HepG2 (cell line): ENCODE results near the gene PCIF1. TPM values are rescaled to one million over a fixed set of nuclear protein-coding genes. Genes with fewer than 3 reads are reported as not detected.
A peak's percentile ranks its signal among the peaks of the same experiment; 100 is the strongest.

ENCODE experiments used
- ELF3 ChIP-seq: IDR thresholded peaks from 2 replicates; pipeline ENCODE4 v1.6.1; 2016; ENCODE audit warnings: missing genetic modification reagents, missing compliant biosample characterization
- JDP2 ChIP-seq: sonication (generic); formaldehyde crosslinking; IDR thresholded peaks from 2 replicates; pipeline ENCODE4 v1.8.1; 2022; ENCODE audit warnings: missing genetic modification reagents, borderline replicate concordance
- RNF2 ChIP-seq: fragments of 450-650 bp; conservative IDR thresholded peaks from 2 replicates; pipeline ENCODE4 v1.6.1; 2016; ENCODE audit warnings: low read depth
- TGIF2 ChIP-seq: IDR thresholded peaks from 2 replicates; pipeline ENCODE4 v1.6.1; 2016; ENCODE audit warnings: control low read depth, missing compliant biosample characterization
- TRIM24 ChIP-seq: sonication (generic); formaldehyde crosslinking; IDR thresholded peaks from 2 replicates; pipeline ENCODE4 v1.8.0; 2022; ENCODE audit warnings: mild to moderate bottlenecking, missing genetic modification reagents
- ZFP90 ChIP-seq: sonication (generic); formaldehyde crosslinking; IDR thresholded peaks from 2 replicates; pipeline ENCODE4 v1.8.0; 2022; ENCODE audit warnings: missing genetic modification reagents, mild to moderate bottlenecking, inconsistent platforms, borderline replicate concordance
- ZFYVE20 ChIP-seq: sonication (generic); formaldehyde crosslinking; IDR thresholded peaks from 2 replicates; pipeline ENCODE4 v1.8.0; 2023; ENCODE audit warnings: low read depth, mild to moderate bottlenecking, moderate library complexity, missing genetic modification reagents, borderline replicate concordance
- ZNF12 ChIP-seq: sonication (generic); formaldehyde crosslinking; IDR thresholded peaks from 2 replicates; pipeline ENCODE4 v1.5.0; 2020; ENCODE audit warnings: missing genetic modification reagents
- ZNF335 ChIP-seq: sonication (generic); formaldehyde crosslinking; IDR thresholded peaks from 2 replicates; pipeline ENCODE4 v1.4.0; 2020; ENCODE audit warnings: missing genetic modification reagents
- ZSCAN20 ChIP-seq: sonication (generic); formaldehyde crosslinking; IDR thresholded peaks from 2 replicates; pipeline ENCODE4 v1.4.0; 2020; ENCODE audit warnings: missing genetic modification reagents, mild to moderate bottlenecking, borderline replicate concordance
- polyA plus RNA-seq, 8 experiments: library from polyadenylated mRNA; depleted of rRNA in 3 of 8; stranded (reverse) in 7 of 8; unstranded in 1 of 8; fragments of >200 nt; fragmentation: Illumina TruSeq in 4 of 8; extraction: Trizol in 4 of 8; gene quantifications; 2 replicates each; pipeline versions ENCODE4 v1.2.1 to v1.2.3, GENCODE V29; 2011 to 2016; ENCODE audit warnings: low read depth in 4 of 8, missing spikeins in 1 of 8, mixed read lengths in 1 of 8; ENCODE audit not compliant: insufficient read depth in 1 of 8
- total RNA-seq, 5 experiments: library from RNA; depleted of rRNA; stranded (reverse); fragments of >200 nt; fragmentation: Illumina TruSeq; extraction: Trizol; gene quantifications; 2 replicates each; pipeline ENCODE4 v1.2.3, GENCODE V29; 2016; ENCODE audit warnings: low read depth in 1 of 5
- TF ChIP-seq, protein P1 (sequence below): sonication (generic); formaldehyde crosslinking; IDR thresholded peaks from 2 replicates; pipeline ENCODE4 v1.4.0; 2020; ENCODE audit warnings: missing genetic modification reagents
- TF ChIP-seq, protein P2 (sequence below): sonication (generic); formaldehyde crosslinking; IDR thresholded peaks from 2 replicates; pipeline ENCODE4 v1.4.0; 2020; ENCODE audit warnings: missing genetic modification reagents
- TF ChIP-seq, protein P3 (sequence below): IDR thresholded peaks from 2 replicates; pipeline ENCODE4 v1.6.1; 2018; ENCODE audit warnings: missing genetic modification reagents, mild to moderate bottlenecking, missing compliant biosample characterization
- TF ChIP-seq, protein P4 (sequence below): sonication (generic); formaldehyde crosslinking; IDR thresholded peaks from 2 replicates; pipeline ENCODE4 v1.5.0; 2020; ENCODE audit warnings: missing genetic modification reagents, mild to moderate bottlenecking, borderline replicate concordance
- TF ChIP-seq, protein P5 (sequence below): sonication (generic); formaldehyde crosslinking; IDR thresholded peaks from 2 replicates; pipeline ENCODE4 v1.8.0; 2022; ENCODE audit warnings: missing genetic modification reagents, mild to moderate bottlenecking, moderate library complexity, borderline replicate concordance
- TF ChIP-seq, protein P6 (sequence below): IDR thresholded peaks from 2 replicates; pipeline ENCODE4 v1.6.1; 2016; ENCODE audit warnings: missing genetic modification reagents, missing compliant biosample characterization
- TF ChIP-seq, protein P7 (sequence below): IDR thresholded peaks from 2 replicates; pipeline ENCODE4 v1.6.1; 2016; ENCODE audit warnings: control low read depth

The PCIF1 gene
- total and polyA plus RNA-seq, 2 of the 13 experiments (the other 11 are each of a cell fraction or from before 2014, with no cell fraction given) = 20.9 to 24.4 TPM

DNA sequence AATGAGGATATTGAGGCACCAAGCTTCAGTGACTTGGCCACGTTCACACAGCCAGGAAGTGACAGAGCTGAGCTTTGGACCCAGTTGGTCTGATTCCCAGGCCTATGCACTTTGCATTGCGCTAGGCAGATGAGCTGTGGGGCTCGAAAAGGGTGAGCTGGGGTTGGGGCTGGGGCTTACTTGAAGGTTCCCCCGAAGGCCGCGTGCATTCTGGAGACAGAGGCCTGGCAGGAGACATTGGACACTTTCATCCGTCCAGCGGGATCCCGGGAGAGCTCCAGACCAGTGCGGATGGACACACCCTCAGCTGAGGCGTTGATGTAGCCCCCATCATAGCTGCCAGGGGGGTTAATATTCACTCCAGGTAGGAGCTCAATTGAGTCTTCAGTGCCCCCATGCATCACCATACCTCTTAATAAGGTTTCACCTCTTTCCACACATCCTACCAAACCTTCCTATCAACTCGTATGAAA, 25.1 kb upstream of the PCIF1 start (continued):
- TF ChIP-seq, protein P1, sequence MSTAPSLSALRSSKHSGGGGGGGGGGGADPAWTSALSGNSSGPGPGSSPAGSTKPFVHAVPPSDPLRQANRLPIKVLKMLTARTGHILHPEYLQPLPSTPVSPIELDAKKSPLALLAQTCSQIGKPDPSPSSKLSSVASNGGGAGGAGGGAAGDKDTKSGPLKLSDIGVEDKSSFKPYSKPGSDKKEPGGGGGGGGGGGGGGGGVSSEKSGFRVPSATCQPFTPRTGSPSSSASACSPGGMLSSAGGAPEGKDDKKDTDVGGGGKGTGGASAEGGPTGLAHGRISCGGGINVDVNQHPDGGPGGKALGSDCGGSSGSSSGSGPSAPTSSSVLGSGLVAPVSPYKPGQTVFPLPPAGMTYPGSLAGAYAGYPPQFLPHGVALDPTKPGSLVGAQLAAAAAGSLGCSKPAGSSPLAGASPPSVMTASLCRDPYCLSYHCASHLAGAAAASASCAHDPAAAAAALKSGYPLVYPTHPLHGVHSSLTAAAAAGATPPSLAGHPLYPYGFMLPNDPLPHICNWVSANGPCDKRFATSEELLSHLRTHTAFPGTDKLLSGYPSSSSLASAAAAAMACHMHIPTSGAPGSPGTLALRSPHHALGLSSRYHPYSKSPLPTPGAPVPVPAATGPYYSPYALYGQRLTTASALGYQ (CRISPR knock-in tag) = no peak
- no peak for TF ChIP-seq TGIF2 (CRISPR knock-in tag)
- no peak for TF ChIP-seq ZFYVE20 (CRISPR knock-in tag)
- TF ChIP-seq ZFP90 = 0 out of 2 replicates have a peak, but pooled peaks have one; percentile 47
- TF ChIP-seq, protein P2, sequence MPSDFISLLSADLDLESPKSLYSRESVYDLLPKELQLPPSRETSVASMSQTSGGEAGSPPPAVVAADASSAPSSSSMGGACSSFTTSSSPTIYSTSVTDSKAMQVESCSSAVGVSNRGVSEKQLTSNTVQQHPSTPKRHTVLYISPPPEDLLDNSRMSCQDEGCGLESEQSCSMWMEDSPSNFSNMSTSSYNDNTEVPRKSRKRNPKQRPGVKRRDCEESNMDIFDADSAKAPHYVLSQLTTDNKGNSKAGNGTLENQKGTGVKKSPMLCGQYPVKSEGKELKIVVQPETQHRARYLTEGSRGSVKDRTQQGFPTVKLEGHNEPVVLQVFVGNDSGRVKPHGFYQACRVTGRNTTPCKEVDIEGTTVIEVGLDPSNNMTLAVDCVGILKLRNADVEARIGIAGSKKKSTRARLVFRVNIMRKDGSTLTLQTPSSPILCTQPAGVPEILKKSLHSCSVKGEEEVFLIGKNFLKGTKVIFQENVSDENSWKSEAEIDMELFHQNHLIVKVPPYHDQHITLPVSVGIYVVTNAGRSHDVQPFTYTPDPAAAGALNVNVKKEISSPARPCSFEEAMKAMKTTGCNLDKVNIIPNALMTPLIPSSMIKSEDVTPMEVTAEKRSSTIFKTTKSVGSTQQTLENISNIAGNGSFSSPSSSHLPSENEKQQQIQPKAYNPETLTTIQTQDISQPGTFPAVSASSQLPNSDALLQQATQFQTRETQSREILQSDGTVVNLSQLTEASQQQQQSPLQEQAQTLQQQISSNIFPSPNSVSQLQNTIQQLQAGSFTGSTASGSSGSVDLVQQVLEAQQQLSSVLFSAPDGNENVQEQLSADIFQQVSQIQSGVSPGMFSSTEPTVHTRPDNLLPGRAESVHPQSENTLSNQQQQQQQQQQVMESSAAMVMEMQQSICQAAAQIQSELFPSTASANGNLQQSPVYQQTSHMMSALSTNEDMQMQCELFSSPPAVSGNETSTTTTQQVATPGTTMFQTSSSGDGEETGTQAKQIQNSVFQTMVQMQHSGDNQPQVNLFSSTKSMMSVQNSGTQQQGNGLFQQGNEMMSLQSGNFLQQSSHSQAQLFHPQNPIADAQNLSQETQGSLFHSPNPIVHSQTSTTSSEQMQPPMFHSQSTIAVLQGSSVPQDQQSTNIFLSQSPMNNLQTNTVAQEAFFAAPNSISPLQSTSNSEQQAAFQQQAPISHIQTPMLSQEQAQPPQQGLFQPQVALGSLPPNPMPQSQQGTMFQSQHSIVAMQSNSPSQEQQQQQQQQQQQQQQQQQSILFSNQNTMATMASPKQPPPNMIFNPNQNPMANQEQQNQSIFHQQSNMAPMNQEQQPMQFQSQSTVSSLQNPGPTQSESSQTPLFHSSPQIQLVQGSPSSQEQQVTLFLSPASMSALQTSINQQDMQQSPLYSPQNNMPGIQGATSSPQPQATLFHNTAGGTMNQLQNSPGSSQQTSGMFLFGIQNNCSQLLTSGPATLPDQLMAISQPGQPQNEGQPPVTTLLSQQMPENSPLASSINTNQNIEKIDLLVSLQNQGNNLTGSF = no peak
- TF ChIP-seq, protein P3, sequence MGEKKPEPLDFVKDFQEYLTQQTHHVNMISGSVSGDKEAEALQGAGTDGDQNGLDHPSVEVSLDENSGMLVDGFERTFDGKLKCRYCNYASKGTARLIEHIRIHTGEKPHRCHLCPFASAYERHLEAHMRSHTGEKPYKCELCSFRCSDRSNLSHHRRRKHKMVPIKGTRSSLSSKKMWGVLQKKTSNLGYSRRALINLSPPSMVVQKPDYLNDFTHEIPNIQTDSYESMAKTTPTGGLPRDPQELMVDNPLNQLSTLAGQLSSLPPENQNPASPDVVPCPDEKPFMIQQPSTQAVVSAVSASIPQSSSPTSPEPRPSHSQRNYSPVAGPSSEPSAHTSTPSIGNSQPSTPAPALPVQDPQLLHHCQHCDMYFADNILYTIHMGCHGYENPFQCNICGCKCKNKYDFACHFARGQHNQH (CRISPR knock-in tag) = peak; percentile 48; the same call in 1 of the 2 replicates
- TF ChIP-seq, protein P4, sequence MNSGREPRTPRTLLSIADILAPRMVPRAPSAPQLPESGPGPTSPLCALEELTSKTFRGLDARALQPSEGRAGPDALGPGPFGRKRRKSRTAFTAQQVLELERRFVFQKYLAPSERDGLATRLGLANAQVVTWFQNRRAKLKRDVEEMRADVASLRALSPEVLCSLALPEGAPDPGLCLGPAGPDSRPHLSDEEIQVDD = no peak
- TF ChIP-seq RNF2 = no peak
- TF ChIP-seq ZSCAN20 = no peak
- TF ChIP-seq TRIM24 = no peak
- TF ChIP-seq, protein P5, sequence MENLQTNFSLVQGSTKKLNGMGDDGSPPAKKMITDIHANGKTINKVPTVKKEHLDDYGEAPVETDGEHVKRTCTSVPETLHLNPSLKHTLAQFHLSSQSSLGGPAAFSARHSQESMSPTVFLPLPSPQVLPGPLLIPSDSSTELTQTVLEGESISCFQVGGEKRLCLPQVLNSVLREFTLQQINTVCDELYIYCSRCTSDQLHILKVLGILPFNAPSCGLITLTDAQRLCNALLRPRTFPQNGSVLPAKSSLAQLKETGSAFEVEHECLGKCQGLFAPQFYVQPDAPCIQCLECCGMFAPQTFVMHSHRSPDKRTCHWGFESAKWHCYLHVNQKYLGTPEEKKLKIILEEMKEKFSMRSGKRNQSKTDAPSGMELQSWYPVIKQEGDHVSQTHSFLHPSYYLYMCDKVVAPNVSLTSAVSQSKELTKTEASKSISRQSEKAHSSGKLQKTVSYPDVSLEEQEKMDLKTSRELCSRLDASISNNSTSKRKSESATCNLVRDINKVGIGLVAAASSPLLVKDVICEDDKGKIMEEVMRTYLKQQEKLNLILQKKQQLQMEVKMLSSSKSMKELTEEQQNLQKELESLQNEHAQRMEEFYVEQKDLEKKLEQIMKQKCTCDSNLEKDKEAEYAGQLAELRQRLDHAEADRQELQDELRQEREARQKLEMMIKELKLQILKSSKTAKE = peak; percentile 61; the same call in 1 of the 2 replicates
- TF ChIP-seq ZNF335 (CRISPR knock-in tag) = 0 out of 2 replicates have a peak, but pooled peaks have one; percentile 33
- no peak for TF ChIP-seq ZNF12 (CRISPR knock-in tag)
- TF ChIP-seq, protein P6, sequence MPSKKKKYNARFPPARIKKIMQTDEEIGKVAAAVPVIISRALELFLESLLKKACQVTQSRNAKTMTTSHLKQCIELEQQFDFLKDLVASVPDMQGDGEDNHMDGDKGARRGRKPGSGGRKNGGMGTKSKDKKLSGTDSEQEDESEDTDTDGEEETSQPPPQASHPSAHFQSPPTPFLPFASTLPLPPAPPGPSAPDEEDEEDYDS (CRISPR knock-in tag) = peak; percentile 58; the same call in 1 of the 2 replicates
- TF ChIP-seq, protein P7, sequence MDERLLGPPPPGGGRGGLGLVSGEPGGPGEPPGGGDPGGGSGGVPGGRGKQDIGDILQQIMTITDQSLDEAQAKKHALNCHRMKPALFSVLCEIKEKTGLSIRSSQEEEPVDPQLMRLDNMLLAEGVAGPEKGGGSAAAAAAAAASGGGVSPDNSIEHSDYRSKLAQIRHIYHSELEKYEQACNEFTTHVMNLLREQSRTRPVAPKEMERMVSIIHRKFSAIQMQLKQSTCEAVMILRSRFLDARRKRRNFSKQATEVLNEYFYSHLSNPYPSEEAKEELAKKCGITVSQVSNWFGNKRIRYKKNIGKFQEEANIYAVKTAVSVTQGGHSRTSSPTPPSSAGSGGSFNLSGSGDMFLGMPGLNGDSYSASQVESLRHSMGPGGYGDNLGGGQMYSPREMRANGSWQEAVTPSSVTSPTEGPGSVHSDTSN = no peak
- no peak for TF ChIP-seq JDP2 (CRISPR knock-in tag)
- peak; percentile 82 for TF ChIP-seq ELF3
